Measurements from ENCODE around the gene WNK1.

Gene WNK1

GRCh38 chr12:955939-956338 is 203.6 kb downstream of the WNK1 start:
- Mint-ChIP-seq H3K4me3 (no peak overlapping the region), H3K9me3 (no peaks in the 10 kb centered on the region), H3K4me1 (ENCODE audit: low read depth) (peaks cover 7% of the 10 kb centered on the region), H3K27me3 (no peaks in the 10 kb centered on the region), H3K27ac (no peak overlapping the region), H3K36me3 (ENCODE audit: low read depth) (no peaks in the 10 kb centered on the region)
- DNase-seq = no peak

GRCh38 chr12:958588-959123 is 206.3 kb downstream of the WNK1 start:
- DNase-seq = no peak
- no peak overlapping the region for H3K4me3 Mint-ChIP-seq
- no peaks in the 10 kb centered on the region for H3K27me3 Mint-ChIP-seq
- H3K27ac Mint-ChIP-seq = no peak overlapping the region
- H3K9me3 Mint-ChIP-seq = no peaks in the 10 kb centered on the region
- no peaks in the 10 kb centered on the region for H3K36me3 Mint-ChIP-seq (ENCODE audit: low read depth)
- peaks cover 4% of the 10 kb centered on the region for H3K4me1 Mint-ChIP-seq (ENCODE audit: low read depth)
